HL-60 (cell line): ENCODE measurements around the gene RIPPLY2.

Experiments used
- DNase-seq, 2 experiments: peaks; one replicate each; pipeline ENCODE4 v3.0.0-alpha.2; 2010 to 2020; ENCODE audit warnings: low read depth in 1 of 2, low spot score in 1 of 2
- H3K27ac ChIP-seq: fragments of 250-450 bp; sonication (Bioruptor Pico); replicated peaks from 2 replicates; pipeline ENCODE4 v1.5.1; 2020; ENCODE audit warnings: mild to moderate bottlenecking, moderate library complexity
- H3K27me3 ChIP-seq: fragments of 250-450 bp; sonication (Bioruptor Pico); 2 replicates; pipeline ENCODE4 v1.5.1; 2021; ENCODE audit warnings: mild to moderate bottlenecking, moderate library complexity; ENCODE audit not compliant: insufficient read depth, poor library complexity, severe bottlenecking
- H3K4me3 ChIP-seq: replicated peaks from 2 replicates; pipeline ENCODE4 v1.5.1; 2011; ENCODE audit warnings: mild to moderate bottlenecking, control low read depth, low read length; ENCODE audit not compliant: insufficient read depth
- GABPA ChIP-seq: IDR thresholded peaks from 2 replicates; pipeline ENCODE4 v1.6.1; 2012; ENCODE audit warnings: low read depth
- POLR2AphosphoS5 ChIP-seq: IDR thresholded peaks from 2 replicates; pipeline ENCODE4 v1.6.1; 2012; ENCODE audit warnings: low read depth
- SPI1 ChIP-seq: IDR thresholded peaks from 2 replicates; pipeline ENCODE4 v1.6.1; 2012; ENCODE audit warnings: low read depth, mild to moderate bottlenecking, borderline replicate concordance
- TF ChIP-seq, protein P1 (sequence below): IDR thresholded peaks from 2 replicates; pipeline ENCODE4 v1.6.1; 2012; ENCODE audit warnings: low read depth; ENCODE audit not compliant: insufficient replicate concordance
- TF ChIP-seq, protein P2 (sequence below): IDR thresholded peaks from one replicate; pipeline ENCODE4 v1.5.1; 2011; ENCODE audit warnings: low read length, control low read depth, inconsistent platforms; ENCODE audit not compliant: insufficient read depth

RIPPLY2 gene

DNA sequence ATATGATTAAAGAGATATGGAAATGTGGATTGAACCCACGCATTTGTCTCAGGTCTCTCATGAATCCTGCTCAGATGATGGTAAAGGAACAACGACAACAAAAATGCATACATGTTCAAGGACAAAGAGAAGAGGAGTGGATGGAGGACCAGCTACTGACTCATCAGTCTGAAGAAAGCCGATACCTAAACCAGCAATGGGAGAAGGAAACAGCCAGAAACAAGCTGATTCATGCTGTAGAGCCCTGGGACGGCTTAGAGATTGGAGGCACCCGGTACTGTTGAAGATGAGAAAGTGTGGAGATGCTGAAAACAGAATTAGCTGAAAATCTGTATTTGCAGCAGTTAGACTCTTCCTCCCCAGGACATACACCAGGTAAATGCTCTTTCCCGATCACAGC is 14.4 kb upstream of the RIPPLY2 start:
- no peak for DNase-seq
- TF ChIP-seq POLR2AphosphoS5 (no peak), GABPA (no peak), SPI1 (no peak)
- TF ChIP-seq, protein P1, sequence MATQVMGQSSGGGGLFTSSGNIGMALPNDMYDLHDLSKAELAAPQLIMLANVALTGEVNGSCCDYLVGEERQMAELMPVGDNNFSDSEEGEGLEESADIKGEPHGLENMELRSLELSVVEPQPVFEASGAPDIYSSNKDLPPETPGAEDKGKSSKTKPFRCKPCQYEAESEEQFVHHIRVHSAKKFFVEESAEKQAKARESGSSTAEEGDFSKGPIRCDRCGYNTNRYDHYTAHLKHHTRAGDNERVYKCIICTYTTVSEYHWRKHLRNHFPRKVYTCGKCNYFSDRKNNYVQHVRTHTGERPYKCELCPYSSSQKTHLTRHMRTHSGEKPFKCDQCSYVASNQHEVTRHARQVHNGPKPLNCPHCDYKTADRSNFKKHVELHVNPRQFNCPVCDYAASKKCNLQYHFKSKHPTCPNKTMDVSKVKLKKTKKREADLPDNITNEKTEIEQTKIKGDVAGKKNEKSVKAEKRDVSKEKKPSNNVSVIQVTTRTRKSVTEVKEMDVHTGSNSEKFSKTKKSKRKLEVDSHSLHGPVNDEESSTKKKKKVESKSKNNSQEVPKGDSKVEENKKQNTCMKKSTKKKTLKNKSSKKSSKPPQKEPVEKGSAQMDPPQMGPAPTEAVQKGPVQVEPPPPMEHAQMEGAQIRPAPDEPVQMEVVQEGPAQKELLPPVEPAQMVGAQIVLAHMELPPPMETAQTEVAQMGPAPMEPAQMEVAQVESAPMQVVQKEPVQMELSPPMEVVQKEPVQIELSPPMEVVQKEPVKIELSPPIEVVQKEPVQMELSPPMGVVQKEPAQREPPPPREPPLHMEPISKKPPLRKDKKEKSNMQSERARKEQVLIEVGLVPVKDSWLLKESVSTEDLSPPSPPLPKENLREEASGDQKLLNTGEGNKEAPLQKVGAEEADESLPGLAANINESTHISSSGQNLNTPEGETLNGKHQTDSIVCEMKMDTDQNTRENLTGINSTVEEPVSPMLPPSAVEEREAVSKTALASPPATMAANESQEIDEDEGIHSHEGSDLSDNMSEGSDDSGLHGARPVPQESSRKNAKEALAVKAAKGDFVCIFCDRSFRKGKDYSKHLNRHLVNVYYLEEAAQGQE, result no peak
- TF ChIP-seq, protein P2, sequence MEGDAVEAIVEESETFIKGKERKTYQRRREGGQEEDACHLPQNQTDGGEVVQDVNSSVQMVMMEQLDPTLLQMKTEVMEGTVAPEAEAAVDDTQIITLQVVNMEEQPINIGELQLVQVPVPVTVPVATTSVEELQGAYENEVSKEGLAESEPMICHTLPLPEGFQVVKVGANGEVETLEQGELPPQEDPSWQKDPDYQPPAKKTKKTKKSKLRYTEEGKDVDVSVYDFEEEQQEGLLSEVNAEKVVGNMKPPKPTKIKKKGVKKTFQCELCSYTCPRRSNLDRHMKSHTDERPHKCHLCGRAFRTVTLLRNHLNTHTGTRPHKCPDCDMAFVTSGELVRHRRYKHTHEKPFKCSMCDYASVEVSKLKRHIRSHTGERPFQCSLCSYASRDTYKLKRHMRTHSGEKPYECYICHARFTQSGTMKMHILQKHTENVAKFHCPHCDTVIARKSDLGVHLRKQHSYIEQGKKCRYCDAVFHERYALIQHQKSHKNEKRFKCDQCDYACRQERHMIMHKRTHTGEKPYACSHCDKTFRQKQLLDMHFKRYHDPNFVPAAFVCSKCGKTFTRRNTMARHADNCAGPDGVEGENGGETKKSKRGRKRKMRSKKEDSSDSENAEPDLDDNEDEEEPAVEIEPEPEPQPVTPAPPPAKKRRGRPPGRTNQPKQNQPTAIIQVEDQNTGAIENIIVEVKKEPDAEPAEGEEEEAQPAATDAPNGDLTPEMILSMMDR, result no peak
- no peak overlapping the region for H3K27ac ChIP-seq
- H3K4me3 ChIP-seq, result no peak overlapping the region
- H3K27me3 ChIP-seq, result peaks cover 5% of the 10 kb centered on the region

DNA sequence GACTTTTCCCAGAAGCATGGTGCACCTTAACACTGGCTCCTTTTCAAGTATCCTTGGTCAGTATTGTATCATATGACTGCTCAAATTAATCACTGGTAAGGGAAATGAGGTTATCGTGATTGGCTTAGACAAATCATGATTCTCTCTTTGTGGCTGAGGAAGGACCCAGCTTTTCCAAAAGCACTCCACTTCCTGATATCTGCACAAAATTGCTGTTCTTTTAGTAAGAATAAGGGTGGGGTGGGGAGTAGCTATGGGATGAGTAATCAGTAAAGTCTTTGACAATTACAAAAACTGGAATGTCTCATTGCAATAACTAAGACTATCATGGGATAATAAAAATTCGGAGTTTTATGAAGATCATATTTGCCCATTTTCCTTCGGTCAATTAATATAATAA is 9.0 kb upstream of the RIPPLY2 start:
- Histone ChIP-seq H3K27ac (no peak overlapping the region), H3K4me3 (no peak overlapping the region), H3K27me3 (peaks cover 5% of the 10 kb centered on the region)
- DNase-seq, result no peak
- TF ChIP-seq POLR2AphosphoS5, result no peak
- TF ChIP-seq, protein P1, result no peak
- no peak for TF ChIP-seq GABPA
- TF ChIP-seq SPI1, result no peak
- TF ChIP-seq, protein P2, result no peak

DNA sequence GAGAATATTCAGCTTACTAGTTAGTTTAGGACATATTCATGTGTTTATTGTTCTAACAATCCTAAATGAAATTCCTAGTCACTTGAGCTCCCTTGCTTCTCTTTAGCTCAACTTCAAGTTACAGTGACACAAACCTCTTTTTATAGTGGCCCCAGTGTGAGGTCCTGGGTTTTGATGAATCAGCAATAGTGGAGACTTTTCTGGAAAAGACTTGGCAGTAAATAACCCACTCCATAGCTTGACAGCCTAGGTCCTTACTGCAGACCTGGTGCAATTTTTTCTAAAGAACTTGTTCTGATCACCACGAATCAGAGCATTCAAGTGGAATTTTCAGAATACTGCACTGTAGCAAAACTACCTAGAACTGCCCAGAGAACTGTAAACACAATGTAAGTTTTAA is 6.9 kb upstream of the RIPPLY2 start:
- H3K4me3 ChIP-seq, result no peak overlapping the region
- TF ChIP-seq, protein P2, result no peak
- no peak overlapping the region for H3K27ac ChIP-seq
- DNase-seq, result no peak
- H3K27me3 ChIP-seq, result no peaks in the 10 kb centered on the region

DNA sequence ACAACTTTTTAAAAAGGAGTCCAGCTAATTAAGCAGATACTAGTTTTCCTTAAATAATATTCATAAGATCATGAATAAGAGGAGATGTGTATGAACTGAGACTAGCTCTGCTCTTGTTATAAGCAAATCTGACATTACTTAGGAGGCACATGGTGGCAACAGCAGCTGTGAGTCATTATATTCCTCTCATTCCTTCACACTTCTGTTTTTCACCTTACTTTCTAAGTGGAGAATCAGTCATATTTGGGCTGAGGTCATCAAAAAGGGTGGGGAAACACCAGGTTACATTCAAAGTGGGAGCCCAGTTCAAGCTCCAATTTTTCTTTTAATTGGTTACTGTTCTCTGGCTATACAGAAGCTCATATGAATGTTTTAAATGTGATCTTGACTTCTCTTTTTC is 6.0 kb upstream of the RIPPLY2 start:
- no peak for DNase-seq
- Histone ChIP-seq H3K27me3 (peaks cover 5% of the 10 kb centered on the region), H3K27ac (no peak overlapping the region), H3K4me3 (no peak overlapping the region)
- TF ChIP-seq POLR2AphosphoS5 (no peak), GABPA (no peak), SPI1 (no peak)
- TF ChIP-seq, protein P1, result no peak
- TF ChIP-seq, protein P2, result no peak
